ENCODE measurements around the gene IQSEC1.

DNA sequence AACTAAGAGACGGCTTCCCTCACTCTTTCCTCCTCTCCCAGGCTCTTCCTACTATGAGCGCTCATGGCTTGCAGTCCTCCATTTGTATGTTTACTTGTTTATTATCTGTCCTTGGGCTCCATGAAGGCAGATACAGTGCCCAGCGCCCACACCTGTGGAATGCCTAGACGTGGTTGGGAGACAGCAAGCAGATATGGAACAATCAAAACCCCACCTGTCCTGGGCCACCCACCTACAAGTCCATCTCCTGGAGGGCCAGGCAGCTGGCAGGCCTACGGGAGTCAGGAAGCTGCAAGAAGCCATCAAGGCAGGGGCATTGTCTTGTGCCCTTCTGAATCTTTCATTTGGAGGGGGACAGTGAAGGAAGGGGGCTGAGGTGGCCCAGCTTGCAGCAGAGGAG is 104.7 kb downstream of the IQSEC1 start:
- TF ChIP-seq EZH2 (IDR thresholded peaks at IDR 0.05; ENCODE audit: low read length, missing control alignments) (no peak), CTCF (conservative IDR thresholded peaks at IDR 0.05 in 1 of 2, IDR thresholded peaks at IDR 0.05 in 1 of 2; ENCODE audit: low read depth in 1 of 2, low read length in 2 of 2) (no peak)
